ENCODE data around the gene PALM.

PALM gene

DNA sequence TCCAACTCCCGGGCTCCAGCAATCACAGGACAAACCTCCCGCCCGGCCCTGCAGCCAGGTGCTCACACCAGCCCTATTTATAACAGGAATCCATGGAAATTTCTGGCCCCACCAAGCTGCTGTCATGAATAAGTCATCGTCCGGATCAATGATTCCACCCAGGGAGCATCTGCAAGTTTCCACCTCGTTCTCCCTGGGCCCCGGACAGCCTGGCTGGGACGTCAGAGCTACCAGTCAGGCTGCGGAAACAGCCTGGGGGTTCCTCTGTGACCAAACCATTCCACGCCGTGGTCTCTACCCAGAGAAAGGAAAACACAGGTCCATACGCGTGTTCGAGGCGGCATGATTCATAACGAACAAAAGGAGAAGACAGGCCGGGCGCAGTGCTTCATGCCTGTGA lies 67.8 kb downstream of the PALM start:
- no peak for DNase-seq

DNA sequence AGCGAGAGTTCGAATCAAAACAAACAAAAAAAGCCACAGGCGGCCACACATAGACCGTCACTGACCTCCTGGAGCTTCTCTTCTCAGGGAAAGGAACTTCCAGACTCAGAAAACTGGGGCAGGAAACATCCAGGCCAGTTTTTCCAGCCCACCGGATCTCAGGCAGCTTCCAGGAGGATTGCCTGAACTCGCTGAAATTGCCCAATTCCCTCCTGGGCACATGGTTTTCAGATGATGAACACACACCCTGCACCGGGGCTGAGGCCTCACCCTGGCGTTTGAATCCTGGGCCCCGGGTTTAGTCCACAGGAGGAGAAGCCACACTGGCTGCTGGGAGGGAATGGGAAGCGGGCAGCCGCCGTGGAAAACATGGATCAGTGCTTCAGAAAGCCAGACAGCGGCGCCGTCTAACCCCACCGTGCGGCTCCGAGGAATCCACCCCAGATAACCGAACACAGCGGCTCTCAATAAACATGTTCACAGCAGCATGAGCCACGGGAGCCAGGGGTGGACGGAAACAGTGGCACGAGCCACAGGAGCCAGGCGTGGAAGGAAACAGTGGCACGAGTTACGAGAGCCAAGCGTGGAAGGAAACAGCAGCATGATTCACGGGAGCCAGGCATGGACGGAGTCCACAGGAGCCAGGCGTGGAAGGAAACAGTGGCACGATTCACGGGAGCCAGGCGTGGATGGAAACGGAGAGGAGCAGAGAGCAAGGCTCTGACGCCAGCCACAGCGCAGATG lies 70.3 kb downstream of the PALM start:
- no peak for DNase-seq

DNA sequence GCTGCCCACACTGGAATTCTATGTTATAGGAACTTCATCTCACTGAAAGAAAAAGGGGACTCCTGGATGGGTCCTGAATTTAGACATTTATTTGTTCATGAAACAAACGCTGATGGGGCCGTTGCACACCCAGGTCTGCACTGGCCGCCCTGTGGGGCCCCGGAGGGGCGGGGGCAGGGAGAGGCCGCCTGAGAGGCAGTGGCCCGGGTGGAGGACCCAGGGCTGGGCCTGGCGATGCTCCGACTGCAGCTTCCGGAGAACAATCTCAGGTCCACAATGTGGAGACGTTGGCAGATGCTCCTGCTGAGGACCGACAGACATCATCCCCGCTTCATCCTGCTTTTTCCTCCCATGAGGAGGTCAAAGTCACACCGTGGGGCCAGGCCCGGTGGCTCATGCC lies 72.2 kb downstream of the PALM start:
- DNase-seq = no peak

DNA sequence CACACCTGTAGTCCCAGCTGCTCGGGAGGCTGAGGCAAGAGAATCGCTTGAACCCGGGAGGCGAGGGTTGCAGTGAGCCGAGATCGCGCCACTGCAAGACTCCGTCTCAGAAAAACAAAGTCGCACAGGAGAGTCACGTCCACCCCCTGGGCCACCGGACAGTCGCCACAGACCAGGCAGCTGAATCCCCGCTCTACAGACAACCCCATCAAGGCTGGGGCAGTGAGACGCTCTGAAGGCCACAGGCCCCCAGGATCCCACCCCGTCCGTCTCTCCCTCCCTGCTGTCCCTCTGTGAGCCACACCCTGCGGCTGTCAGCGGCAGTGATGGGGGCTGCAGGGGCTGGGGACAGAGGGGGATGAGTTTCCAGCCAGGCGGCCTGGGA lies 73.1 kb downstream of the PALM start:
- DNase-seq = no peak

DNA sequence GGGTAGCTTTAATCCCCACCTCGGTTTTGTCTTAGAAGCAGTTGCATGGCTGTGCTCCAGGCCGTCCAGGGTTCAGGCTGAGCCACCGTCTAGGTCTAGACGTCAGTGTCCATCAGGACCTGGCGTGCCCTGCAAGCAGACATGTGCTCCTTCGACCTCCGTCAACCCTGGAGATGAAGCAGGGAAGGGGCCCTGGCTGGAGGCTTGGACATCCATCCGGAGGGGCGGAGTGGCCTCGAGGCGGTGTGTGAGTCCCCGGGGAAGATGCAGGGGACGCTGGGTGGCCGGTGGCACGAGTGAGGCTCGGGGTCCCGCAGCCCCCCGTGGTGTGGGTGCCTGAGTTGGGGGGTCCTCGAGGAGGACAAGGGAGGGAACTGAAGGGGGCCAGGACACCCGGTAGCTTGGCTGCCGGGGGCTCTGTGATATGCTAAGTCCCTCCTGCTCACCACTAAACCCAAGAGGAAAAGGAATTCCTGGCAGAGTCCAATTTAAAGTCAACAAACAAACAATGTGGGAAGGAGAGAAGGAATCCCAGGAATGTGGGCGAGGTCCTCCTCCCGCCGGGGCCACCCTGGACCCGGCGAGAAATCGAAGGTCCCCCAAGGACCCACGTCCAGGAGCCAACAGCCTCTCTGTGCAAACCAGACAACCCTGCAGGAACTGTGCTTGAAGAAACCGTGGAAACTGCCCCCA lies 73.6 kb downstream of the PALM start:
- no peak for DNase-seq

DNA sequence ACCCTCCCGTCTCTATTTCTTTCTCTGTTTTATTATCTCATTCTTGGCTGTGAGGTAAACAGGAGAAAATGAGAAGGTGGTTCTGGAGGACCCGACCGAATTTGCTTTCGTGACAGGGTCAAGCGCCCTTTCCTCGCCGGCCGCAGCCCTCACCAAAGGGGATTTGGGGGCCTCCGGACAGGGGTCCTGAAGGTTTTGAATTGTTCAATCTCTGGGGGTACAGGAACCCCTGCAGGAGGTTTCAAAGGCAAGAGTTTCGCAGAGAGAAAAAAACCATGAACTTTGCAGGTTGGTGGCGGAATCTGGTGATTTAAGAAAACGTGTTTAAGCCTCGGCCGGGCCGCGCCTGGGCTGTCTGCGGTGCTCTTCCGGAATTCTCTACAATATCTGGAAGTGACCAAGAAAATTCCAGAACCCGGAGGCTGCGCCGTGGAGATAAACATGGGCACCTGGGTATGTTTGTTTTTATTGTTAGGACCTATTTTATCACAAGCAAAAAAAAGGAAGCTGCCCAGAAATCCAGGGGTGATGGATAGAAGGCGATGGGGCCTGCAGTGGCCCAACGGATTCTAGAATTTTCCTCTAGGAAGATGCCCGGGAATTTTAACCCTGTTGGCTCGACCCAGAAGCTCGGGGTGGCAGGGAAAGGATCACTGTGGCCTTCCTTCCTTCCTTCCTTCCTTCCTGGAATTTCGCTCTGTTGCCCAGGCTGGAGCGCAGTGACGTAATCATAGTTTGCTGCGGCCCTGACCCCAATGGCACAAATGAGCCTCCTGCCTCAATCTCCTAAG lies 74.3 kb downstream of the PALM start:
- no peak for DNase-seq

DNA sequence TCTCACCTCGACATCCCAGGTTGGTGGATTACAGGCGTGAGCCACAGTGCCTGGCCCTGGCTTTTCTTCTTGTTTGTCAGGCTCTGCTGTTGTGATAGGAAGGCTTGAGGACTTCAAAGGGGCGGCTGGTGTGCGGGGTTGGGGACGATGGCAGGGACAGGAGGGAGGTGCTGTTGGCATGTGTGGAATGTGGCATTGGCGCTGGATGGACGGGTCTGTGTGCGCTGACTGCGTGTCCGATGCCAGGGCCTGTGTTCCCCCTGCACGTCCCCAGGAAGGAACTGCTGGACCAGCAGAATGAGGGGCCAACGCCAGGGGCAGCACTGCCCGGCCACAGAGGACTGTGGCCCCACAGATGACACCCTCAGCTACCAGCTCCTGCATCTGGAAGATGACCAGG lies 75.8 kb downstream of the PALM start:
- DNase-seq = no peak

DNA sequence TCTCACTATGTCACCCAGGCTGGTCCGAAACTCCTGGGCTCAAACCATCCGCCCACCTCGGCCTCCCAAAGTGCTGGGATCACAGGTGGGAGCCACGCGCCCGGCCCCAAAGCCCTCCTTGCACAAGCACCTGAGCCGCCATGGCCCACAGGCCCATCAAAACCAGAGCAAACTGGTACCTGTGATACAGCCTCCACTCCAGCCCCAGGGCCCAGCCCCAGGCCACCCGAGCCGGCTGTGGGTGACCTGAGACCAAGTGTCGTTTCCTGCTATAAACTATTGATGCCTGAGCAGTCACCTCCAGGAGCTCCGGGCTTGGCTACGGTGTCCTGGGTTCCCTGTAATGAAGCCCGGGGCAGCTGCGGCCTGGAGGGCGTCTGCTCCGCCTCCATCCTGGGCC lies 78.8 kb downstream of the PALM start:
- no peak for DNase-seq

DNA sequence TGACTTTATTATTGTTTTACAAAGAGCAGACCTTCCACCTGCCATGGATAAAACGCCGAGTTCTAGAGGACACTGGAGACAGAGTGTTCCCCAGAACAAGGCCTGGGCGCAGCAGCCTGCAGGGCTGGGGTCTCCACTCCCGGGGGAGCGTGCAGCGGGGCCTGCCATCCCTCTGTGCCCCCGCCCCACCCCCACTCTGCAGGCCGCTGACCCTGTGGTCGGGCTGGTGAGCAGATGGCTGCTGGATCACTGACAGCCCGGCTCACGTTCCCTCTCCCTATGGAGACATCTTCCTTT lies 79.9 kb downstream of the PALM start:
- no peak for DNase-seq

DNA sequence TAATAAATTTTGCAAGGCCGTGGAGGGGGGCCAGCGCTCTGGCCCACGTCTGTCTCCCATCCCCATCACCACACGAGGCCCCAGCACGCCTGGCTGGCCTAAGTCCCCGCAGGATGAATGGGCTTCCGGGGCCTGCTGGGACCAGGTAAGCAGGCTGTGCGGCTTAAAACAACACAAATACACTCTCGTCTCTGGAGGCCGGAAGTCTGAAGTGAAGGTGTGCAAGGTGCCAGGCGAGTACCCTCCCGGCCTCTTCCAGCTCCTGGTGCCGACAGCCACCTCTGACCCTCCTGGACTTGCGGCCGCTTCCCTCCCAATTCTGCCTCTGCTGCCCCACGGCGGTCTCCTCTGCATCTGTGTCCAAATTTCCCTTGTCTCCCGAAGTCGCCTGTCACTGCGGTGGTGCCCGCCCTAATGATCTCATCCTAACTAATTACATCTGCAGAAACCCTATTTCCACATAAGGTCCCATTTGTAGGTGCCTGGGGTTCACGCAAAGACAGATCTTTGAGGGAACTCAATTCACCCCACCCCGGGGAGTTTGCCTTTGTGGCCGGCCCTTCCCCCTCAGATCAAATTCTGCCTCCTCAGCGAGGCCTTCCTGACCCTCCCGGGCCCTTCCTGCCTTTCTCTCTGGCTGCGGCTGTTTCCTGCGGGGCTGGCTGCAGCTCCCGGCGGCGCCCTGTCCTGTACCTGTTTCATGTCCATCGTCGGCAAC lies 80.4 kb downstream of the PALM start:
- DNase-seq = no peak

DNA sequence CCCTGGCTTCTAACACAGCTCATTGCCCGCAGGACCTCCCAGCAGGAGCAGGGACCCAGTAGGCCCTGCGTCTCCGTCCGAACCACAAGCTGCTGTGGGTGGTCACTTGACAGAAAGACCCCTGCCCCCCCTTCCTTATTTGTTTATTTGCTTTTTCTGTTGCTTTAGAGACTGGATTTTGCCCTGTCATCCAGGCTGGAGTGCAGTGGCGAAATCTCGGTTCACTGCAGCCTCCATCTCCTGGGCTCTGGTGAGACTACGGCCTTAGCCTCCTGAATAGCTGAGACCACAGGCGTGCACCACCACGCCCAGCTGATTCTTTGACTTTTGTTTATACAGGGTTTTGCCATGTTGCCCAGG lies 80.9 kb downstream of the PALM start:
- DNase-seq = no peak

DNA sequence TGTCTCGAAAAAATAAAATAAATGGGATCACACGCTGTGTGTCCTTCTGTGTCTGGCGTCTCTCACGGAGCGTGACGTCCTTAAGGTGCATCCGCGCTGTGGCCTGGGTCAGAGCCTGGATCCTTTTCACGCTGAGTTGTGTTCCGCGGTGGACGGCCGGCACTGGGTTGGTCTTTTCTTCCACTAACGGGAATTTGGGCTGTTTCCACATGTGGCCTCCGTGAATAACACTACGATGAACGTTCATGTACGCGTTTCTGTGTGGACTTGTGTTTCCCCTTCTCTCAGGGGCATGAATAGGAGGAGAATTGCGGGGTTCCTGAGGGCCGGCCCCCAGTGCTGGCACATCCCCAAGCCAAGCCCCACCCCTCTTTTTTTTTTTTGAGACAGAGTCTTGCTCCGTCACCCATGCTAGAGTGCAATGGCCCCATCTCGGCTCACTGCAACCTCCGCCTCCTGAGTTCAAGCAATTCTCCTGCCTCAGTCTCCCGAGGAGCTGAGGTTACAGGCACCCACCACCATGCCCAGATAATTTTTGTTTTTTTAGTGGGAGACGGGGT lies 82.4 kb downstream of the PALM start:
- no peak for DNase-seq

DNA sequence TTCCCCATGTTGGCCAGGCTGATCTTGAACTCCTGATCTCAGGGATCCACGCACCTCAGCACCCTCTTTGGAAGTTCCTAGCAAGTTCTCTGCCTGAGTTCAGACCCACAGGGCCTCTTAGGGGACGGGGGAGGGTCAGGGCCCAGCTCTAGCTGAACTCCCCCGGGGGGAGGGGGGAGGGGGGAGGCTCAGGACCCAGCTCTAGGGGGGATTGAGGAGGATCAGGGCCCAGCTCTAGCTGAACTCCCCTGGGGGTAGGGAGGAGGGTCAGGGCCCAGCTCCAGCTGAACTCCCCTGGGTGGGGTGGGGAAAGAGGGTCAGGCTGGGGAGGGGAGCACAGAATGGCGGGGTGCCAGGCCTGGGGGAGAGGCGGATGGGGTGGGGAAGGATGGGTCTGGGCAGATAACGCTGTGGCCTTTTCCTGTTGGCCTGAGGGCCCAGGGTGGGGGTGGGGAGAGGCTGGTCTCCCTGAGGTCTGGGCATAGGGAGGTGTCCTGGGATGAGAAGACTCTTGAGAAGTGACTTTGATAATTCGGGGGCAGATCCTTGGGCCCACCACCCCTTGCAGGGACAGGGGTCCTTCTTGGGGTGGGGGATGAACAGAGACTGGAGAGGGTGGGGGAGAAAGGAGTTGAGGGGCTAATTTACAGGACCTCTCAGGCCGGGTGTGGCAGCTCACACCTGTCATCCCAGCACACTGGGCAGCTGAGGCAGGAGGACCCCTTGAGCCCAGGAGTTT lies 83.0 kb downstream of the PALM start:
- DNase-seq = no peak

DNA sequence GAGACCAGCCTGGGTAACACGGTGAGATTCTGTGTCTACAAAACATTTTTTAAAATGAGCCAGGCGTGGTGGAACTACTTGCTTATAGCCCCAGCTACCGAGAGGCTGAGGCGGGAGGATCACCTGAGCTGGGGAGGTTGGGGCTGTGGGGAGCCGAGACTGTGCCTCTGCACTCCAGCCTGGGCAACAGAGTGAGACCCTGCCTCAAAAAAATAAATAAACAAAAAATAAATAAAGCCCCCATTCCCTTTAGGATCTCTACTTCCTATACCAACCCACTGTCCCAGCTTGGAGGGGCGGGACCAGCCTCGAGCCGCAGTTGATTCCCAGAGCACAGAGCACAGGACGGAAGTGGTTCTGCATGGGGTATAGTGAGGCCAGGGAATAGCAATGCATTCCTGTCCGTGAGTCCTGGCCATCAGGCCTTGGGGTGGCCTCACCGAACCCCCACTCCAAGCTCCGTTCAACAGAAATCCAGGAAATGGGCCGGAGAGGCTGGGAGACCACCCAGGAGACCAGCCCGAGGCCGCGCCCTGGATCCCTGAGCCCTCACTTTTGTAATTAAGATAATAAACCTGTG lies 83.7 kb downstream of the PALM start:
- DNase-seq = no peak

DNA sequence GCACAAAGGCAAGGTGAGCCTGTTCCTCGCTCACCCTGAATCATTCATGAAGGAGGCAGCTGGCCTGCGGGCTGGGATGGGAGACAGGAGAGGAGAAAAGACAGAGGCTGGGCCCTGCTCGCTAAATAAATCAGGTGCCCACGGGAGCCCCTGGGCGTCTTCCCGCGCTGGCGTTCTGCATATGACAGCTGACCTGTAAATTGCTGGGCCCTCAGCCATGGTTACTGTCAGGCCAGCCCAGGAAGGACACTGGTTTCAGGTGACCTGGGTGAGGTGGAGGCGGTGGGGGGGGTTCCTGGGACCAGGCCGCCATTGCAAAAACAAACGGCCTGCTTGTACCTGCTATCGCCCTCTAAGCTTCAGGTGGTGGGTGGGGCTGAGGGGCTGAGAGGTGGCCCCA lies 85.1 kb downstream of the PALM start:
- no peak for DNase-seq

DNA sequence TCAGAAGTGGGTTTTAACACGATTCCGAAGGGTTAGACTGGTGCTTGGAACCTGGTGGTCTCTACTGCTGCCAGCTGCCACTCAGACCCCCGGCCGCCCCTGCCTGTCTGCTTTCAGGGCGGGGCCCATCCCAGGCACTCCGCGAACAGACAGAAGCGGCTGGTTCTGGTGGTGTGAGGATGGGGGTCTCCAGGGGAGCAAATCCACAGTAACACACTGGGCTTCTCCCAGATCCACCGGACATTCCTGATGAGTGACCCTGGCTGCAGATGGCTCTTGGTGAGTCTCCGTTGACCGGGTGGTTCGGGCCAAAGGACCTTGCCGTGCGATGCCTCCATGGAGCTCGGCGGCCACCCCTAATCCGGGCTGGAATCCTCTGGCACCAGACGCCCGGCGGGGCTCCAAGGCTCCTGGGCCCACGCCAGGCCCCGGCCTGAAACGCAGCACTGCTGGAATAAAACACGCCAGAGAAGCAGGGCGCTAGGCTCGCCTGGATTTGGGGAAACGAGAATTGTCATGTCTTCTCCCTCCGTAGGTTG lies 86.4 kb downstream of the PALM start:
- peak in 18 of 58 donors; percentile 5 to 49 (median 28) for DNase-seq

DNA sequence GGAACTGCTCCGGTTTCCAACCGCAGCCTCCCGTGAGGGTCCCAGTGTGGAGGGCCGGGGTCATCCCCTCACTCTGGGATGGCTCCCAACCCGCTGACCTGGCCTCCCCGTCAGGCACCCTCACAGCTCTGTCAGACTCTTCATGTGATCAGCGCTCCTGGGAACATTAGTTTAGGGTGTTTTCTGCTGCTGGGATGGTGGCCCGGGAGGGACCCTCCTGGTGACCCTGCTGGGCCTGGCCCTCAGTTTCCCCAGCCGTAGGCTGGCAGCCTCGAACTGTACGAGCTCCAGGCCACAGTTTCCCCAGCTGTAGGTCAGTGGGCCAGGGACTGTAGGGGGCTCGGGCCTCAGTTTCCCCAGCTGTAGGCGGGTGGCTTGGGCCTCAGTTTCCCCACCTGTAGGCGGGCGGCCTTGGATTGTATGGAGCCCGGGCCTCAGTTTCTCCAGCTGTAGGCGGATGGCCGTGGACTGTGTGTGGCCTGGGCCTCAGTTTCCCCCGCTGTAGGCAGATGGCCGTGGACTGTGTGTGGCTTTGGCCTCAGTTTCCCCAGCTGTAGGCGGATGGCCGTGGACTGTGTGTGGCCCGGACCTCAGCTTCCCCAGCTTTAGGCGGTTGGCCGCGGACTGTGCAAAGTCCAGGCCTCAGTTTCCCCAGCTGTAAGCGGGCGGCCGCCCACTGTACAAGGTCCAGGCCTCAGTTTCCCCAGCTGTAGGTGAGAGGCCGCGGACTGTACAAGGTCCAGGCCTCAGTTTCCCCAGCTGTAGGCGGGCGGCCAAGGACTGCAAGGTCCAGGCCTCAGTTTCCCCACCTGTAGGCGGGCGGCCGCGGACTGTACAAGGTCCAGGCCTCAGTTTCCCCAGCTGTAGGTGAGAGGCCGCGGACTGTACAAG lies 87.2 kb downstream of the PALM start:
- no peak for DNase-seq

DNA sequence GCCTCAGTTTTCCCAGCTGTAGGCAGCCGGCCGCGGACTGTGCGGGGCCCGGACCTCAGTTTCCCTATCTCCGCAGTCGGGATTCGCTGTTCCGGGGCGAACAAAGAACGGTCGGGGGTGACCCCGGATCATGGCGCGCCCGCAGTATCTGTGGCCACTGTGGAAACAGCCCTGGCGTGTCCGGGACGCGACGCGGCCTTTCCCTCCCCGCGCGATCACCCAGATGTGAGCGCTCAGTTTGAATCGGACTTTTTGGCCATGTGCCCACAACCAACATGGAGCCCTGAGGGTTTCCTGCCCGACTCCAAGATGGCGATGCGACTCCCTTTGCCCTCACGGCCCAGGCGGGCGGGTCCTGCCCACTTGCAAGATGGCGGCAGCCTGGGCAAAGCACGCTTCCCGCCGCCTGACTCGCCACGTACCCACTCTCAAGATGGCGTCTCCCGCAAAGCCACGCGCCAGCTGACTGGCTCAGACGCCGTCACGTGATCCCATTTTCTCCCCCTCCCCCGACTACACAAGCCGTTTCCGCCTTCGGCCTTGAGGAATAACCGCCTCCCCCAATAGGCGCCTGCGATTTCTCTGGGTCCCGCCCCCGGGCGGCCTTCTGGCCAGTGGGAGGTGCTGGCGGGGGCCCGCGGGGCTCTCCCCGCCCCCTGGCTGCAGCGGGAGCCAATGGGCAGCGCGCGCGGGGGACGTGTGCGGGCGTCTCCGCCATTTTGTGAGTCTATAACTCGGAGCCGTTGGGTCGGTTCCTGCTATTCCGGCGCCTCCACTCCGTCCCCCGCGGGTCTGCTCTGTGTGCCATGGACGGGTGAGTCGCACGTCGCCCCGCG lies 88.2 kb downstream of the PALM start, which contains the start of gene PTBP1:
Gene PTBP1 (plus strand): TSS at position 761 of the 836 bp plus-strand sequence. CDS start 46 bp downstream, at position 807.
- peak; percentile 97 to 100 (median 100) for DNase-seq
